Fibroblast of skin of right biceps (primary cell): ENCODE measurements around the gene HOMER2.
"Not testable (repeated sequence)": the region's sequence is repeated elsewhere in the genome, so short reads cannot be mapped to it uniquely, and the experiment has no call there.

Experiments used
- DNase-seq: peaks from one replicate; pipeline ENCODE4 v3.0.0-alpha.2; 2013

The HOMER2 gene

GRCh38 chr15:82892573-82892972 is 59.9 kb downstream of the HOMER2 start:
- DNase-seq, result no peak

GRCh38 chr15:82890995-82891390 is 61.5 kb downstream of the HOMER2 start:
- no peak for DNase-seq

GRCh38 chr15:82890338-82890994 is 62.1 kb downstream of the HOMER2 start:
- DNase-seq, result peak; percentile 14

GRCh38 chr15:82882273-82882928 is 70.1 kb downstream of the HOMER2 start:
- no peak for DNase-seq

- no peak for DNase-seq
Measured at GRCh38 chr15:82881747-82882146, 70.8 kb downstream of the HOMER2 start.

- DNase-seq, result no peak
Measured at GRCh38 chr15:82880704-82881103, 71.8 kb downstream of the HOMER2 start.

GRCh38 chr15:82878325-82878724 is 74.2 kb downstream of the HOMER2 start:
- no peak for DNase-seq

GRCh38 chr15:82877825-82878224 is 74.7 kb downstream of the HOMER2 start:
- DNase-seq, result no peak

GRCh38 chr15:82875411-82876003 is 77.0 kb downstream of the HOMER2 start:
- DNase-seq, result peak; percentile 77

- no peak for DNase-seq
Measured at GRCh38 chr15:82874961-82875360, 77.6 kb downstream of the HOMER2 start.

- DNase-seq, result no peak
Measured at GRCh38 chr15:82874267-82874666, 78.3 kb downstream of the HOMER2 start.

GRCh38 chr15:82873000-82873680 is 79.4 kb downstream of the HOMER2 start:
- no peak for DNase-seq

GRCh38 chr15:82871832-82872484 is 80.6 kb downstream of the HOMER2 start:
- DNase-seq, result no peak

- no peak for DNase-seq
Measured at GRCh38 chr15:82871358-82871757, 81.2 kb downstream of the HOMER2 start.

GRCh38 chr15:82870727-82871320 is 81.7 kb downstream of the HOMER2 start:
- no peak for DNase-seq

GRCh38 chr15:82865981-82866380 is 86.5 kb downstream of the HOMER2 start:
- not testable (repeated sequence) for DNase-seq

GRCh38 chr15:82865581-82865980 is 86.9 kb downstream of the HOMER2 start:
- not testable (repeated sequence) for DNase-seq

GRCh38 chr15:82864967-82865366 is 87.6 kb downstream of the HOMER2 start:
- no peak for DNase-seq

- no peak for DNase-seq
Measured at GRCh38 chr15:82862886-82863285, 89.6 kb downstream of the HOMER2 start.

- no peak for DNase-seq
Measured at GRCh38 chr15:82858932-82859331, 93.6 kb downstream of the HOMER2 start.

GRCh38 chr15:82856397-82857170 is 95.9 kb downstream of the HOMER2 start:
- DNase-seq, result no peak
